Right renal cortex interstitium (tissue), 3 donors: ENCODE results near the gene SLC22A1. TPM values are rescaled to one million over a fixed set of nuclear protein-coding genes. Genes with fewer than 3 reads are reported as not detected.
A peak's percentile ranks its signal among the peaks of the same experiment; 100 is the strongest.
"Not testable (repeated sequence)": the region's sequence is repeated elsewhere in the genome, so short reads cannot be mapped to it uniquely, and the experiment has no call there.

Experiments used
- DNase-seq, 3 donors: peaks; one replicate each; pipeline ENCODE4 v3.0.0-alpha.2; 2013; ENCODE audit warnings: low read depth in 3 of 3, low spot score in 2 of 3
- polyA plus RNA-seq, 3 donors: library from polyadenylated mRNA; unstranded; fragments of 120-200 nt; gene quantifications; one replicate each; pipeline ENCODE4 v1.2.1, GENCODE V29; 2013; ENCODE audit not compliant: insufficient read length in 3 of 3

The SLC22A1 gene
- polyA plus RNA-seq, 3 donors: 0.32 to 1.3 (median 0.35) TPM

GRCh38 chr6:160165928-160166327 lies 44.3 kb downstream of the SLC22A1 start:
- not testable (repeated sequence) for DNase-seq

- peak; percentile 40 to 64 (median 45) for DNase-seq
Measured at GRCh38 chr6:160167604-160168399, 46.2 kb downstream of the SLC22A1 start.

GRCh38 chr6:160170018-160170680 lies 48.5 kb downstream of the SLC22A1 start:
- DNase-seq: no peak

GRCh38 chr6:160172704-160173103 lies 51.1 kb downstream of the SLC22A1 start:
- DNase-seq: no peak

- no peak for DNase-seq
Measured at GRCh38 chr6:160173806-160174527, 52.4 kb downstream of the SLC22A1 start.

- DNase-seq: no peak
Measured at GRCh38 chr6:160174681-160175080, 53.1 kb downstream of the SLC22A1 start.

GRCh38 chr6:160177220-160177619 lies 55.6 kb downstream of the SLC22A1 start:
- DNase-seq: no peak

GRCh38 chr6:160178271-160178670 lies 56.7 kb downstream of the SLC22A1 start:
- no peak for DNase-seq

GRCh38 chr6:160180706-160181105 lies 59.1 kb downstream of the SLC22A1 start:
- DNase-seq: no peak

GRCh38 chr6:160188773-160189172 lies 67.2 kb downstream of the SLC22A1 start:
- no peak for DNase-seq

- DNase-seq: no peak
Measured at GRCh38 chr6:160190081-160190480, 68.5 kb downstream of the SLC22A1 start.

GRCh38 chr6:160190973-160191372 lies 69.4 kb downstream of the SLC22A1 start:
- DNase-seq: no peak

- DNase-seq: no peak
Measured at GRCh38 chr6:160192840-160193239, 71.2 kb downstream of the SLC22A1 start.

- DNase-seq: no peak
Measured at GRCh38 chr6:160194808-160195207, 73.2 kb downstream of the SLC22A1 start.

GRCh38 chr6:160197662-160198061 lies 76.0 kb downstream of the SLC22A1 start:
- DNase-seq: no peak

- peak; percentile 20 to 41 (median 21) for DNase-seq
Measured at GRCh38 chr6:160198606-160199211, 77.1 kb downstream of the SLC22A1 start.

- no peak for DNase-seq
Measured at GRCh38 chr6:160201061-160201460, 79.4 kb downstream of the SLC22A1 start.

GRCh38 chr6:160202411-160202810 lies 80.8 kb downstream of the SLC22A1 start:
- DNase-seq: no peak

GRCh38 chr6:160203076-160203475 lies 81.5 kb downstream of the SLC22A1 start:
- DNase-seq: no peak

- no peak for DNase-seq
Measured at GRCh38 chr6:160203522-160203921, 81.9 kb downstream of the SLC22A1 start.

- DNase-seq: no peak
Measured at GRCh38 chr6:160203953-160204352, 82.3 kb downstream of the SLC22A1 start.
